ENCODE measurements around the gene ITSN1.

DNA sequence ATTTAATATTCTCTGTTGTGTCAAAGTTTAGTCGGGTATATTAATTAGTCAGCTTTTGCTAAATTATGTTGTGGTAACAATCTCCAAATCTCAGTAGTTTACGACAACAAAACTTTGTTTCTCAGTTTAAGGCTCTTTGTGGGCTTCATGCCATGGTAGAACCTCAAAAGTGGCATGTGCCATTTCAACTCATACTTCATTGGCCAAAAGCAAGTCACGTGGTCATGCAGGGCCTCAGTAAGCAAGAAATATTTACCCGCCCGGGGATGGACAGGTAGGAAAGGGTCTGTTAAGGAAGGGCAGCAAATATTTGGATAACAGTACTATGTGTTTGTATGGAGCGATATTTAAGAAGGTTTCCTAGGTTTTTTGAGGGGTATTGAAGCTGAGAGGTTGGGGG is 38.6 kb downstream of the ITSN1 start:
- TF ChIP-seq, protein P1, sequence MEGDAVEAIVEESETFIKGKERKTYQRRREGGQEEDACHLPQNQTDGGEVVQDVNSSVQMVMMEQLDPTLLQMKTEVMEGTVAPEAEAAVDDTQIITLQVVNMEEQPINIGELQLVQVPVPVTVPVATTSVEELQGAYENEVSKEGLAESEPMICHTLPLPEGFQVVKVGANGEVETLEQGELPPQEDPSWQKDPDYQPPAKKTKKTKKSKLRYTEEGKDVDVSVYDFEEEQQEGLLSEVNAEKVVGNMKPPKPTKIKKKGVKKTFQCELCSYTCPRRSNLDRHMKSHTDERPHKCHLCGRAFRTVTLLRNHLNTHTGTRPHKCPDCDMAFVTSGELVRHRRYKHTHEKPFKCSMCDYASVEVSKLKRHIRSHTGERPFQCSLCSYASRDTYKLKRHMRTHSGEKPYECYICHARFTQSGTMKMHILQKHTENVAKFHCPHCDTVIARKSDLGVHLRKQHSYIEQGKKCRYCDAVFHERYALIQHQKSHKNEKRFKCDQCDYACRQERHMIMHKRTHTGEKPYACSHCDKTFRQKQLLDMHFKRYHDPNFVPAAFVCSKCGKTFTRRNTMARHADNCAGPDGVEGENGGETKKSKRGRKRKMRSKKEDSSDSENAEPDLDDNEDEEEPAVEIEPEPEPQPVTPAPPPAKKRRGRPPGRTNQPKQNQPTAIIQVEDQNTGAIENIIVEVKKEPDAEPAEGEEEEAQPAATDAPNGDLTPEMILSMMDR (IDR thresholded peaks at IDR 0.05; ENCODE audit: low read depth, low read length, poor library complexity, severe bottlenecking): no peak
- TF ChIP-seq EZH2phosphoT487 (IDR thresholded peaks at IDR 0.05; ENCODE audit: borderline replicate concordance, low read length): no peak

All from DOHH2 (cell line).